SK-N-SH (cell line): ENCODE data around the gene USE1. TPM values are rescaled to one million over a fixed set of nuclear protein-coding genes. Genes with fewer than 3 reads are reported as not detected.

Source experiments
- CTCF ChIA-PET: fragments of 300-600, 350-600 bp; formaldehyde crosslinking; extraction: SDS; loops from one replicate; lab custom pipeline; 2021; lab: Yijun Ruan, JAX
- POLR2A ChIA-PET: fragments of 350-600 bp; sonication (Branson Sonifier 250); formaldehyde crosslinking; extraction: SDS; loops from one replicate; lab custom pipeline; 2020; ENCODE audit warnings: antibody characterized with exemption, inconsistent platforms; lab: Yijun Ruan, JAX
- DNase-seq: peaks from one replicate; pipeline ENCODE4 v3.0.0; 2012
- H2AFZ ChIP-seq: fragments of 200-600 bp; sonication (generic); 2 replicates; pipeline ENCODE4 v1.8.1; 2016; ENCODE audit warnings: antibody characterized with exemption, mild to moderate bottlenecking, low read depth
- H3F3A ChIP-seq: fragments of 200-600 bp; sonication (generic); replicated peaks from 2 replicates; pipeline ENCODE3; 2016; ENCODE audit warnings: antibody characterized with exemption, mild to moderate bottlenecking; ENCODE audit not compliant: insufficient read depth
- H3K27ac ChIP-seq, 2 experiments: fragments of 200-500 bp in 1 of 2; fragments of 200-600 bp in 1 of 2; sonication (Bioruptor generic) in 1 of 2; sonication (generic), shearing (Covaris generic) in 1 of 2; 2 replicates each; pipeline versions ENCODE4 v1.5.1 to v1.6.1; 2014 to 2016; ENCODE audit warnings: low read depth in 2 of 2, inconsistent platforms in 1 of 2, low read length in 1 of 2, mild to moderate bottlenecking in 1 of 2, mixed read lengths in 1 of 2
- H3K27me3 ChIP-seq: fragments of 200-600 bp; sonication (generic), shearing (Covaris generic); 2 replicates; pipeline ENCODE4 v1.6.1; 2016; ENCODE audit warnings: mixed run types; ENCODE audit not compliant: insufficient read depth
- H3K36me3 ChIP-seq, 2 experiments: fragments of 200-500 bp in 1 of 2; fragments of 200-600 bp in 1 of 2; sonication (Bioruptor generic) in 1 of 2; sonication (generic) in 1 of 2; replicated peaks in 1 of 2; 2 replicates each; pipeline versions ENCODE3 to v1.5.1; 2014 to 2016; ENCODE audit warnings: low read length in 1 of 2, mild to moderate bottlenecking in 1 of 2; ENCODE audit not compliant: insufficient read depth in 2 of 2, control insufficient read depth in 1 of 2
- H3K4me1 ChIP-seq, 2 experiments: fragments of 200-500 bp in 1 of 2; fragments of 200-600 bp in 1 of 2; sonication (Bioruptor generic) in 1 of 2; sonication (generic), shearing (Covaris generic) in 1 of 2; 2 replicates each; pipeline versions ENCODE4 v1.5.1 to v1.6.1; 2014 to 2016; ENCODE audit warnings: low read depth in 1 of 2, low read length in 1 of 2, mixed run types in 1 of 2; ENCODE audit not compliant: insufficient read depth in 2 of 2, control insufficient read depth in 1 of 2
- H3K4me2 ChIP-seq: fragments of 200-600 bp; sonication (generic), shearing (Covaris generic); 2 replicates; pipeline ENCODE4 v1.6.1; 2017; ENCODE audit warnings: mixed run types
- H3K4me3 ChIP-seq, 2 experiments: fragments of 200-500 bp in 1 of 2; fragments of 200-600 bp in 1 of 2; sonication (Bioruptor generic) in 1 of 2; sonication (generic), shearing (Covaris generic) in 1 of 2; 2 replicates each; pipeline versions ENCODE4 v1.5.1 to v1.8.1; 2014 to 2016; ENCODE audit warnings: low read depth in 2 of 2, inconsistent platforms in 1 of 2, low read length in 1 of 2, mild to moderate bottlenecking in 1 of 2, mixed read lengths in 1 of 2, moderate library complexity in 1 of 2
- H3K79me2 ChIP-seq: fragments of 200-600 bp; sonication (generic); 2 replicates; pipeline ENCODE4 v1.8.1; 2017; ENCODE audit warnings: mild to moderate bottlenecking; ENCODE audit not compliant: insufficient read depth
- H3K9ac ChIP-seq: fragments of 200-600 bp; sonication (generic); 2 replicates; pipeline ENCODE4 v1.6.1; 2017; ENCODE audit warnings: mixed run types
- H3K9me2 ChIP-seq: fragments of 200-600 bp; sonication (generic); 2 replicates; pipeline ENCODE4 v1.6.1; 2017; ENCODE audit warnings: mixed run types
- H3K9me3 ChIP-seq: fragments of 200-600 bp; sonication (generic); 2 replicates; pipeline ENCODE4 v1.6.1; 2017; ENCODE audit warnings: mixed run types, mild to moderate bottlenecking, moderate library complexity
- H4K20me1 ChIP-seq: fragments of 200-600 bp; sonication (generic); 2 replicates; pipeline ENCODE4 v1.6.1; 2017; ENCODE audit warnings: mild to moderate bottlenecking, mixed run types; ENCODE audit not compliant: insufficient read depth
- CTCF ChIP-seq: fragments of 200-600 bp; sonication (generic); IDR thresholded peaks from 2 replicates; pipeline ENCODE4 v1.6.1; 2017; ENCODE audit warnings: antibody characterized with exemption, mild to moderate bottlenecking, moderate library complexity
- ELF1 ChIP-seq: IDR thresholded peaks from 2 replicates; pipeline ENCODE4 v1.4.0; 2012
- EZH2phosphoT487 ChIP-seq: fragments of 200-600 bp; sonication (generic); IDR thresholded peaks from 2 replicates; pipeline ENCODE4 v1.6.1; 2017; ENCODE audit warnings: low read depth, mixed run types, mild to moderate bottlenecking, antibody characterized with exemption, moderate library complexity, borderline replicate concordance
- FOSL2 ChIP-seq: IDR thresholded peaks from 2 replicates; pipeline ENCODE4 v1.4.0; 2012; ENCODE audit warnings: low read depth, mild to moderate bottlenecking, moderate library complexity, borderline replicate concordance
- FOXJ3 ChIP-seq: sonication (generic); formaldehyde crosslinking; IDR thresholded peaks from 2 replicates; pipeline ENCODE4 v1.5.1; 2020; ENCODE audit warnings: mild to moderate bottlenecking, missing genetic modification reagents
- FOXM1 ChIP-seq: IDR thresholded peaks from 2 replicates; pipeline ENCODE4 v1.4.0; 2012; ENCODE audit warnings: low read depth, mild to moderate bottlenecking
- GABPA ChIP-seq: IDR thresholded peaks from 2 replicates; pipeline ENCODE4 v1.4.0; 2012; ENCODE audit warnings: low read depth, mild to moderate bottlenecking
- GATA2 ChIP-seq: sonication (generic); formaldehyde crosslinking; IDR thresholded peaks from 2 replicates; pipeline ENCODE4 v1.5.0; 2020; ENCODE audit warnings: mild to moderate bottlenecking, missing genetic modification reagents
- JUND ChIP-seq: IDR thresholded peaks from 2 replicates; pipeline ENCODE4 v1.4.0; 2012
- MAX ChIP-seq: IDR thresholded peaks from 2 replicates; pipeline ENCODE4 v1.4.0; 2012; ENCODE audit warnings: low read depth
- MXI1 ChIP-seq: IDR thresholded peaks from 2 replicates; pipeline ENCODE4 v1.6.1; 2012; ENCODE audit warnings: mild to moderate bottlenecking, low read depth, low read length, improper control_type of control experiment
- NRF1 ChIP-seq: IDR thresholded peaks from 2 replicates; pipeline ENCODE4 v1.6.1; 2012; ENCODE audit warnings: low read depth, mild to moderate bottlenecking, low read length
- PBX3 ChIP-seq: IDR thresholded peaks from 2 replicates; pipeline ENCODE4; 2012
- RAD21 ChIP-seq: IDR thresholded peaks from 2 replicates; pipeline ENCODE4 v1.6.1; 2012; ENCODE audit warnings: mild to moderate bottlenecking, low read length
- RFX5 ChIP-seq: IDR thresholded peaks from 2 replicates; pipeline ENCODE4 v1.6.1; 2012; ENCODE audit warnings: mild to moderate bottlenecking, improper control_type of control experiment, low read length
- SIN3A ChIP-seq: IDR thresholded peaks from 2 replicates; pipeline ENCODE4 v1.6.1; 2012; ENCODE audit warnings: low read depth, mild to moderate bottlenecking, low read length, moderate library complexity, borderline replicate concordance
- TAF1 ChIP-seq: IDR thresholded peaks from 2 replicates; pipeline ENCODE4 v1.6.1; 2012; ENCODE audit warnings: low read depth, mild to moderate bottlenecking, low read length, moderate library complexity, borderline replicate concordance
- TCF12 ChIP-seq: IDR thresholded peaks from 2 replicates; pipeline ENCODE4 v1.4.0; 2012
- USF1 ChIP-seq: IDR thresholded peaks from 2 replicates; pipeline ENCODE4 v1.4.0; 2012; ENCODE audit warnings: low read depth, borderline replicate concordance
- USF2 ChIP-seq: fragments of 150-350 bp; IDR thresholded peaks from 2 replicates; pipeline ENCODE4 v1.6.1; 2017; ENCODE audit warnings: antibody characterized with exemption, low read length, low read depth, borderline replicate concordance
- YY1 ChIP-seq: IDR thresholded peaks from 2 replicates; pipeline ENCODE4 v1.4.0; 2012; ENCODE audit warnings: low read depth, mild to moderate bottlenecking
- WGBS: methylation state at CpG from one replicate; pipeline ENCODE4 v1.1.6; 2017; ENCODE audit warnings: low lambda C conversion rate; 5-methylcytosine and 5-hydroxymethylcytosine counted together
- polyA plus RNA-seq, 3 experiments: library from polyadenylated mRNA; depleted of rRNA; stranded (reverse); fragments of >200 nt; gene quantifications; 2 replicates each; pipeline ENCODE4 v1.2.3, GENCODE V29; 2012

USE1 gene
- polyA plus RNA-seq, 1 of the 3 experiments (the other 2 are of a cell fraction): 81.8 TPM

GRCh38 chr19:17264641-17264979 is 49.5 kb downstream of the USE1 start, which contains the start of gene USHBP1:
USHBP1 (minus strand) TSS chr19:17264745; CDS start chr19:17264299, 446 bp downstream.
- H3F3A ChIP-seq: peaks cover 11% of the 10 kb centered on the region
- ChIA-PET POLR2A (no interaction called here), CTCF (interaction anchor here (0.7 to 0.8 kb wide), 2 partner anchors 19 to 198 kb away, joined by 3 read pairs; no protein-coding TSS in a partner anchor)
- no peaks in the 10 kb centered on the region for H4K20me1 ChIP-seq
- 65% methylated on average over 2 of the region's 5 CpGs for WGBS
- H3K9me3 ChIP-seq: 0 out of 2 replicates have a peak, but pooled peaks cover 4% of the 10 kb centered on the region
- no peaks in the 10 kb centered on the region for H3K9me2 ChIP-seq
- H3K4me1 ChIP-seq: peaks cover 0 to 6% of the 10 kb centered on the region in 2 experiments; a peak in 1 of 4 replicates
- DNase-seq: no peak
- H3K36me3 ChIP-seq: peaks cover 0 to 3% of the 10 kb centered on the region in 2 experiments
- H3K4me3 ChIP-seq: no peak within 1 kb of the TSS
- TF ChIP-seq EZH2phosphoT487: no peak
- TF ChIP-seq SIN3A: no peak
- TF ChIP-seq GATA2 (CRISPR knock-in tag): no peak
- TF ChIP-seq FOXJ3 (CRISPR knock-in tag): no peak
- TF ChIP-seq MXI1: no peak
- no peaks in the 10 kb centered on the region for H3K27me3 ChIP-seq
- H3K4me2 ChIP-seq: no peak within 1 kb of the TSS
- H3K79me2 ChIP-seq: peaks cover 23% of the 10 kb centered on the region; the same call in 1 of the 2 replicates
- H3K27ac ChIP-seq: no peak within 1 kb of the TSS
- no peak within 1 kb of the TSS for H2AFZ ChIP-seq
- no peak within 1 kb of the TSS for H3K9ac ChIP-seq

GRCh38 chr19:17266026-17266425 is 50.9 kb downstream of the USE1 start:
- ChIA-PET CTCF (interaction anchor here (1.3 kb wide), 1 partner anchor 14 kb away, joined by 5 read pairs; no protein-coding TSS in a partner anchor), POLR2A (interaction anchor here (2.2 kb wide), 1 partner anchor 51 kb away, joined by 14 read pairs; the partner anchor contains the start of gene USE1)
- no peaks in the 10 kb centered on the region for H4K20me1 ChIP-seq

More at GRCh38 chr19:17266026-17266425, 50.9 kb downstream of the USE1 start:
- Histone ChIP-seq H3K36me3 (peaks cover under 1 to 3% of the 10 kb centered on the region in 2 experiments), H3K4me3 (no peak overlapping the region), H3K27me3 (no peaks in the 10 kb centered on the region), H3K9ac (no peak overlapping the region), H3K4me2 (no peak overlapping the region), H3K79me2 (peaks cover 31% of the 10 kb centered on the region; the same call in 1 of the 2 replicates), H3F3A (peaks cover 11% of the 10 kb centered on the region)
- TF ChIP-seq PBX3 (no peak), USF1 (no peak), USF2 (no peak), FOSL2 (no peak), TCF12 (no peak), EZH2phosphoT487 (no peak), MAX (no peak), YY1 (no peak), RAD21 (no peak), TAF1 (no peak), NRF1 (no peak), GABPA (no peak), FOXM1 (no peak), GATA2 (CRISPR knock-in tag) (no peak), ELF1 (no peak), CTCF (no peak), JUND (no peak), RFX5 (no peak)
- TF ChIP-seq, all 33 proteins: peak for 0
- H3K9me2 ChIP-seq: no peaks in the 10 kb centered on the region
- peaks cover 0 to 6% of the 10 kb centered on the region in 2 experiments; a peak in 1 of 4 replicates for H3K4me1 ChIP-seq
- 90% methylated on average over 7 of the region's 7 CpGs for WGBS
- H3K27ac ChIP-seq: no peak overlapping the region
- DNase-seq: no peak
- peak overlapping the region; percentile 85; the same call in 1 of the 2 replicates for H2AFZ ChIP-seq
- no peaks in the 10 kb centered on the region for H3K9me3 ChIP-seq
